Measurements from ENCODE around the gene PLK5.

The PLK5 gene

DNA sequence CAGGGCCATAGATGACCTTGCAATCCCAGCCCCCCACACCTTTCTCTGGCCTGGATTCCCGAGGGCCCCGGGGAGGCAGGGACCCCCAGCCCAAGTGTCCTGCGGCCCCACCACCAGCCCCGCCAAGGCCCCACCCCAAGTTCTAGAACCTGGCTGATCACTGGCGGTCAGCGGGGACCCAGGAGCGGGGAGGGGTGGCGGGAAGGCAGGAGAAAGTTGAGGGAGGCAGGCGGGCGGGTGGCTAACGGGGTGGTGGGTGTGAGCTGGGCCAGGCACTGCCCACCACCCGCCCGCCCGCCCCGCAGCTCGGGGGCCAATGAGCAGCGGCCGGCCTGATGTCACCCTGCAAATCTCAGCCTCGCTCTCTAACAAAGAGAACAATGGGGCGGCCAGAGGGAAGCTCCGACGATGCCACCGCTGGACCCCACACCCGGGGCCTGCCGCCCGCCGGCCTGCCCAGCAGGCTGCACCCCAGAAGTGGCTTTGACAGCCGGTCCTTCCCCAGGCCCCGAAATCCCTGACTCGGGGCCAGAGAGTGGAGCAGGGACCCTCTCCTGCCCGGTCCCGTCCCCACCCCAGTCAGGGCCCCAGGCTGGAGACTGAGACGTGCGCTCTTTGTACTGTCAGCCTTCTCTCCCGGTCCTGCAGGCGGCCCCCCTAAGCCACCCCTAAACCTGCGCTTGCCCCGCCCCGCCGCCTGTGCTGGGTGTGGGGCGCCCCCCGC lies 42.7 kb downstream of the PLK5 start:
- Histone ChIP-seq H3K4me3 (ENCODE audit: low read length) (peak overlapping the region; percentile 56), H3K79me2 (ENCODE audit: control insufficient read depth, low read length) (peaks cover 5% of the 10 kb centered on the region; the same call in 1 of the 2 replicates), H3K4me1 (ENCODE audit: control insufficient read depth, low read length) (peaks cover 19% of the 10 kb centered on the region)

DNA sequence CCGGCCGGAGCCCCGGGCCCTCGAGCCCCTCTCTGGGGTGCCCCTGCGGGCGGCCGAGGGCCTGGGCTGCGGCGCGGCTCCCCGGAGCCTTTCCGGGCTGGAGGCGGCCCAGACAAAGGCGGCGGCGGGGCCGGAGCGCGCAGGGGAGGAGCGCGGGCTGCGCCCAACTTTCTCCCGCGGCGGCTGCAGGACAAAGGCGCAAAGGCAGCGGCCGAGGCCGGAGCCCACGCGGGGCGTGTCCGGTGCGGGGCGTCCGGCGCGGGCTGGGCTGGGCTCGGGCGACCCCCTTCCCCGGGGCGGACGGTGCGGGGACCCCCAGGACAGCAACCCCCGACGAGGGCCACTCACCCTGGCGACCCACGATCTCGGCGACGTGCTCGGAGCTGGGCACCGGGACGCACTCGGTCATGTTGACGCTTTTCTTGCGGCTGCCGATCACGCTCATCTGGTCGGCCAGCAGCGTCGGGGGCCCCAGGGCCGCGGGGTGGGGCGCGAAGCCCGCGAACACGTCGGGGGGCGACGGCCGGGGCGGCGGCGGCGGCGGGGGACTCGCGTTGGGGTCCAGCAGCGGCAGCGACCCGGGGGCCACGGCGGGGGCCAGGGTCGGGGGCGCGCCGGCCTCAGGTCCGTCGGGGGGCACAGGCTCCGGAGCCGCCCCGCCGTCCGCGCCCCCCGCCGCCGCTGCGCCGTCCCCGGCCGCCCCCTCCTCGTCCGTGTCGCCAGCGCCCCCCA lies 43.4 kb downstream of the PLK5 start:
- no peaks in the 10 kb centered on the region for H4K20me1 ChIP-seq (ENCODE audit: control insufficient read depth, insufficient read depth, low read depth, low read length)
- H3K36me3 ChIP-seq (ENCODE audit: control insufficient read depth, low read length): no peaks in the 10 kb centered on the region
- peaks cover 3% of the 10 kb centered on the region; the same call in 1 of the 2 replicates for H3K9me3 ChIP-seq (ENCODE audit: control insufficient read depth, insufficient read depth, low read length)
- H3F3A ChIP-seq (ENCODE audit: control insufficient read depth, insufficient read depth): peaks cover 7% of the 10 kb centered on the region
- H3K4me3 ChIP-seq (ENCODE audit: low read length): peak overlapping the region; percentile 56
- TF ChIP-seq EZH2phosphoT487 (IDR thresholded peaks at IDR 0.05; ENCODE audit: borderline replicate concordance, low read length): no peak
- TF ChIP-seq, protein P1, sequence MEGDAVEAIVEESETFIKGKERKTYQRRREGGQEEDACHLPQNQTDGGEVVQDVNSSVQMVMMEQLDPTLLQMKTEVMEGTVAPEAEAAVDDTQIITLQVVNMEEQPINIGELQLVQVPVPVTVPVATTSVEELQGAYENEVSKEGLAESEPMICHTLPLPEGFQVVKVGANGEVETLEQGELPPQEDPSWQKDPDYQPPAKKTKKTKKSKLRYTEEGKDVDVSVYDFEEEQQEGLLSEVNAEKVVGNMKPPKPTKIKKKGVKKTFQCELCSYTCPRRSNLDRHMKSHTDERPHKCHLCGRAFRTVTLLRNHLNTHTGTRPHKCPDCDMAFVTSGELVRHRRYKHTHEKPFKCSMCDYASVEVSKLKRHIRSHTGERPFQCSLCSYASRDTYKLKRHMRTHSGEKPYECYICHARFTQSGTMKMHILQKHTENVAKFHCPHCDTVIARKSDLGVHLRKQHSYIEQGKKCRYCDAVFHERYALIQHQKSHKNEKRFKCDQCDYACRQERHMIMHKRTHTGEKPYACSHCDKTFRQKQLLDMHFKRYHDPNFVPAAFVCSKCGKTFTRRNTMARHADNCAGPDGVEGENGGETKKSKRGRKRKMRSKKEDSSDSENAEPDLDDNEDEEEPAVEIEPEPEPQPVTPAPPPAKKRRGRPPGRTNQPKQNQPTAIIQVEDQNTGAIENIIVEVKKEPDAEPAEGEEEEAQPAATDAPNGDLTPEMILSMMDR (IDR thresholded peaks at IDR 0.05; ENCODE audit: low read depth, low read length, poor library complexity, severe bottlenecking): no peak
- H3K4me1 ChIP-seq (ENCODE audit: control insufficient read depth, low read length): peaks cover 19% of the 10 kb centered on the region
- H3K79me2 ChIP-seq (ENCODE audit: control insufficient read depth, low read length): peaks cover 5% of the 10 kb centered on the region; the same call in 1 of the 2 replicates
- peak overlapping the region; percentile 64 for H3K4me2 ChIP-seq (ENCODE audit: low read length)
- no peaks in the 10 kb centered on the region for H3K9me2 ChIP-seq (replicated peaks; ENCODE audit: control insufficient read depth, low read length)
- peaks cover 10% of the 10 kb centered on the region; the same call in 1 of the 2 replicates for H3K27me3 ChIP-seq (ENCODE audit: control insufficient read depth, low read length)
- no peak overlapping the region for H3K27ac ChIP-seq (ENCODE audit: low read depth, low read length)

More for the DNA sequence above, 42.7 kb downstream of the PLK5 start:
- no peaks in the 10 kb centered on the region for H3K9me2 ChIP-seq (replicated peaks; ENCODE audit: control insufficient read depth, low read length)
- no peak for TF ChIP-seq EZH2phosphoT487 (IDR thresholded peaks at IDR 0.05; ENCODE audit: borderline replicate concordance, low read length)
- TF ChIP-seq, protein P1 (IDR thresholded peaks at IDR 0.05; ENCODE audit: low read depth, low read length, poor library complexity, severe bottlenecking): no peak
- no peaks in the 10 kb centered on the region for H4K20me1 ChIP-seq (ENCODE audit: control insufficient read depth, insufficient read depth, low read depth, low read length)
- H3K36me3 ChIP-seq (ENCODE audit: control insufficient read depth, low read length): no peaks in the 10 kb centered on the region
- H3K9me3 ChIP-seq (ENCODE audit: control insufficient read depth, insufficient read depth, low read length): peaks cover 3% of the 10 kb centered on the region; the same call in 1 of the 2 replicates
- H3K4me2 ChIP-seq (ENCODE audit: low read length): peak overlapping the region; percentile 64
- H3K27me3 ChIP-seq (ENCODE audit: control insufficient read depth, low read length): peaks cover 10% of the 10 kb centered on the region; the same call in 1 of the 2 replicates
- H3F3A ChIP-seq (ENCODE audit: control insufficient read depth, insufficient read depth): peaks cover 7% of the 10 kb centered on the region
- no peak overlapping the region for H3K27ac ChIP-seq (ENCODE audit: low read depth, low read length)

DNA sequence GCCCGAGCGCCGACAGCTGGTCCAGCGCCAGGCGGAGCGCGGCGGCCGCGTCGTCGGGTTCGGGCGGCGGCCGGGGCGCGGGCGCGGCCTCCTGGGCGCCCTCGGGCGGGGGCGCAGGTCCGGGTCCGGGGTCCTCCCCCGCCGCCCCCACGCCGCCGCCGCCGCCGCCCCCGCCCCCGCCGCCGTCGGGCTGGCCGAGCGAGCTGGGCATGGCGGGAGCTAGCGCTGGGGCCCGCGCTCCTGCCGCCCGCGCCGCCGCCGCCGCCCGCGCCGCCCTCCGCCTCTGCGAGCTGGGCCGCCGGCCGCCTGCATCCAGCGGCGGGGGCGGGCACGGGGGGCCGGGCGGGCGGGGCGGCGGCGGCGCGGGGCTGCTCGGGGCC lies 44.0 kb downstream of the PLK5 start:
- Histone ChIP-seq H3K9me3 (ENCODE audit: control insufficient read depth, insufficient read depth, low read length) (peaks cover 3% of the 10 kb centered on the region; the same call in 1 of the 2 replicates), H3K27me3 (ENCODE audit: control insufficient read depth, low read length) (peaks cover 10% of the 10 kb centered on the region; the same call in 1 of the 2 replicates), H3K79me2 (ENCODE audit: control insufficient read depth, low read length) (peaks cover 5% of the 10 kb centered on the region; the same call in 1 of the 2 replicates), H4K20me1 (ENCODE audit: control insufficient read depth, insufficient read depth, low read depth, low read length) (no peaks in the 10 kb centered on the region), H3K4me3 (ENCODE audit: low read length) (no peak overlapping the region), H3F3A (ENCODE audit: control insufficient read depth, insufficient read depth) (peaks cover 7% of the 10 kb centered on the region), H3K9me2 (replicated peaks; ENCODE audit: control insufficient read depth, low read length) (no peaks in the 10 kb centered on the region), H3K36me3 (ENCODE audit: control insufficient read depth, low read length) (no peaks in the 10 kb centered on the region), H3K27ac (ENCODE audit: low read depth, low read length) (no peak overlapping the region), H3K4me1 (ENCODE audit: control insufficient read depth, low read length) (peaks cover 19% of the 10 kb centered on the region), H3K4me2 (ENCODE audit: low read length) (no peak overlapping the region)
- no peak for TF ChIP-seq EZH2phosphoT487 (IDR thresholded peaks at IDR 0.05; ENCODE audit: borderline replicate concordance, low read length)
- TF ChIP-seq, protein P1 (IDR thresholded peaks at IDR 0.05; ENCODE audit: low read depth, low read length, poor library complexity, severe bottlenecking): no peak

All from DOHH2 (cell line).